Trophoblast cell (in vitro differentiated cells and primary cell): ENCODE measurements around the gene CCR8.

Experiments used
- DNase-seq, 2 donors: peaks; one replicate each; pipeline ENCODE4 v3.0.0-alpha.2; 2016
- H2AFZ ChIP-seq: 2 replicates; pipeline ENCODE4 v1.6.1; 2013; ENCODE audit warnings: low read length, moderate library complexity, mild to moderate bottlenecking; ENCODE audit not compliant: insufficient read depth, poor library complexity
- H2AK5ac ChIP-seq: 2 replicates; pipeline ENCODE4 v1.6.1; 2013; ENCODE audit warnings: mild to moderate bottlenecking, low read length
- H2BK120ac ChIP-seq: 2 replicates; pipeline ENCODE4 v1.6.1; 2013; ENCODE audit warnings: low read length, mild to moderate bottlenecking, moderate library complexity; ENCODE audit not compliant: insufficient read depth, poor library complexity
- H2BK12ac ChIP-seq: 2 replicates; pipeline ENCODE4 v1.6.1; 2013; ENCODE audit warnings: mild to moderate bottlenecking, low read length, moderate library complexity
- H2BK5ac ChIP-seq: 2 replicates; pipeline ENCODE4 v1.6.1; 2013; ENCODE audit warnings: low read length, low read depth, moderate library complexity, mild to moderate bottlenecking; ENCODE audit not compliant: poor library complexity
- H3K14ac ChIP-seq: 2 replicates; pipeline ENCODE4 v1.6.1; 2013; ENCODE audit warnings: mild to moderate bottlenecking, low read length
- H3K18ac ChIP-seq: 2 replicates; pipeline ENCODE4 v1.6.1; 2013; ENCODE audit warnings: mild to moderate bottlenecking, low read length
- H3K23ac ChIP-seq: 2 replicates; pipeline ENCODE4 v1.6.1; 2013; ENCODE audit warnings: low read length
- H3K27ac ChIP-seq: 2 replicates; pipeline ENCODE4 v1.5.1; 2013; ENCODE audit warnings: low read depth, mild to moderate bottlenecking, inconsistent platforms, low read length, moderate library complexity
- H3K27me3 ChIP-seq: 2 replicates; pipeline ENCODE4 v1.6.1; 2013; ENCODE audit warnings: inconsistent platforms, mild to moderate bottlenecking, low read length, moderate library complexity; ENCODE audit not compliant: insufficient read depth
- H3K36me3 ChIP-seq, 2 experiments: 1 replicate in 1 of 2; 2 replicates in 1 of 2; pipeline ENCODE4 v1.6.1; 2013; ENCODE audit warnings: low read length in 2 of 2, mild to moderate bottlenecking in 2 of 2, moderate library complexity in 1 of 2; ENCODE audit not compliant: insufficient read depth in 2 of 2, control insufficient read depth in 1 of 2
- H3K4ac ChIP-seq: 2 replicates; pipeline ENCODE4 v1.6.1; 2013; ENCODE audit warnings: low read depth, mild to moderate bottlenecking, low read length, moderate library complexity
- H3K4me1 ChIP-seq, 2 experiments: 1 replicate in 1 of 2; 2 replicates in 1 of 2; pipeline ENCODE4 v1.6.1; 2013; ENCODE audit warnings: low read length in 2 of 2, mild to moderate bottlenecking in 2 of 2, moderate library complexity in 1 of 2; ENCODE audit not compliant: insufficient read depth in 2 of 2, control insufficient read depth in 1 of 2
- H3K4me2 ChIP-seq: 2 replicates; pipeline ENCODE4 v1.6.1; 2013; ENCODE audit warnings: inconsistent platforms, mild to moderate bottlenecking, low read length, moderate library complexity
- H3K4me3 ChIP-seq: 2 replicates; pipeline ENCODE4 v1.5.1; 2013; ENCODE audit warnings: mild to moderate bottlenecking, low read depth, low read length, inconsistent platforms
- H3K79me1 ChIP-seq: one replicate; pipeline ENCODE4 v1.6.1; 2013; ENCODE audit warnings: low read length
- H3K79me2 ChIP-seq: 2 replicates; pipeline ENCODE4 v1.6.1; 2013; ENCODE audit warnings: low read length, mild to moderate bottlenecking; ENCODE audit not compliant: control insufficient read depth, insufficient read depth, poor library complexity
- H3K9ac ChIP-seq: 2 replicates; pipeline ENCODE4 v1.6.1; 2013; ENCODE audit warnings: mild to moderate bottlenecking, low read length
- H3K9me3 ChIP-seq: 2 replicates; pipeline ENCODE4 v1.6.1; 2013; ENCODE audit warnings: low read depth, mild to moderate bottlenecking, control low read depth, inconsistent platforms, low read length; ENCODE audit not compliant: insufficient read depth
- H4K12ac ChIP-seq: 2 replicates; pipeline ENCODE4 v1.6.1; 2013; ENCODE audit warnings: low read depth, mild to moderate bottlenecking, low read length, moderate library complexity
- H4K8ac ChIP-seq: 2 replicates; pipeline ENCODE4 v1.6.1; 2013; ENCODE audit warnings: low read depth, mild to moderate bottlenecking, low read length, moderate library complexity
- H4K91ac ChIP-seq: one replicate; pipeline ENCODE4 v1.6.1; 2013; ENCODE audit warnings: low read depth, mild to moderate bottlenecking, low read length, moderate library complexity
- WGBS: extraction: QIAGEN DNeasy Blood & Tissue Kit; methylation state at CpG from one replicate; pipeline ENCODE4 v1.1.7; 2013; ENCODE audit warnings: missing lambda C conversion rate; ENCODE audit not compliant: insufficient read length, insufficient coverage; ENCODE audit errors: extremely low coverage; 5-methylcytosine and 5-hydroxymethylcytosine counted together

The CCR8 gene

DNA sequence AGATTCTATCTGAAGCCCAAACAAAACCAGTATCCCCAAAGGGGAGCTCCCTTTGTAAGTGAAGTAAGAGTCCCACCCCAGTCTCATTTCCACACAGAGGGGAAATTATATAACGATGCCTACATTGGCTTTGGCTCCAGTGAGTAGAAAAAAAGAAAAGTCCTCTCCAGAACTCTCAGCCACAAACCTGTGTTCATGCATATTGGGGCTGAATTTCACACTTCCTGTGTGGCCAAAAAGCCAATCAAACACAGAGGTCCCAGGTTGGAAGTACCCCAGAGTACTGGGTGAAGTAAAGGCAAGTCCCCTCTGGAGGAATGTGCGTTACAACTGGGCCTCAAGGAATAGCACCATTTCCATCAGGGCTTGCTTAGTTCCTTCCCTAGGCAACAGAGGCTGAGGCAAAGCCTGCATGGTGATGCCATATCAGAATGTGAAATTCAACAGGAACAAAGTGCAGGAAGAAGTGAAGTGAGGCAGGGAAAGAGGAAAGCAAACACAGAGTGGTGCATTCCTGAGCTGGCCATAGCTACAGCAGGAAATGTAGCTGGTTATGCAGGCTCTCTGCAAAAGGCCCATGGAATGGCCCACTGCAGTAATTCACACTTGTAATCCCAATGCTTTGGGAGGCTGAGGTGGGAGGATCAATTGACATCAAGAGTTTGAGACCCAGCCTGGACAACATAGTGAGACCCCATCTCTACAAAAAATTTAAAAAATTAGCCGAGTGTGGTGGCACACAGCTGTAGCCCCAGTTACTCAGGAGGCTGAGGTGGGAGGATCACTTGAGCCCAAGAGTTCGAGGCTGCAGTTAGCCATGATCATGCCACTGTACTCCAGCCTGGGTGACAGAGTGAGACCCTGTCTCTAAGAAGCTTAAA, 33.1 kb upstream of the CCR8 start:
- Histone ChIP-seq H2BK120ac (no peak overlapping the region), H3K4ac (no peak overlapping the region), H3K36me3 (no peaks in the 10 kb centered on the region), H3K27ac (no peak overlapping the region), H2AK5ac (no peak overlapping the region), H3K4me3 (no peak overlapping the region), H2AFZ (no peak overlapping the region), H3K9me3 (peaks cover 3% of the 10 kb centered on the region), H4K12ac (no peak overlapping the region), H3K4me2 (no peak overlapping the region), H4K91ac (no peak overlapping the region), H3K18ac (no peak overlapping the region), H3K23ac (no peak overlapping the region), H3K4me1 (peaks cover 0 to 5% of the 10 kb centered on the region in 2 experiments), H3K9ac (no peak overlapping the region), H3K14ac (no peak overlapping the region), H2BK5ac (no peak overlapping the region), H3K79me2 (no peaks in the 10 kb centered on the region), H3K27me3 (no peaks in the 10 kb centered on the region), H3K79me1 (no peaks in the 10 kb centered on the region), H4K8ac (no peak overlapping the region), H2BK12ac (no peak overlapping the region)
- DNase-seq, result no peak
- no CpG with 5 or more reads among the region's 4 CpGs for WGBS

- Histone ChIP-seq H3K23ac (no peak overlapping the region), H4K8ac (no peak overlapping the region), H3K27ac (no peak overlapping the region), H2AFZ (no peak overlapping the region), H2BK120ac (no peak overlapping the region), H3K4me1 (peaks cover 0 to 5% of the 10 kb centered on the region in 2 experiments), H2BK12ac (no peak overlapping the region), H3K9me3 (peaks cover 3% of the 10 kb centered on the region), H3K79me2 (no peaks in the 10 kb centered on the region), H3K18ac (no peak overlapping the region), H2AK5ac (no peak overlapping the region), H3K79me1 (no peaks in the 10 kb centered on the region), H3K14ac (no peak overlapping the region), H3K4me3 (no peak overlapping the region), H3K9ac (no peak overlapping the region), H3K27me3 (no peaks in the 10 kb centered on the region), H2BK5ac (no peak overlapping the region), H4K91ac (no peak overlapping the region), H3K4me2 (no peak overlapping the region), H3K36me3 (no peaks in the 10 kb centered on the region), H4K12ac (no peak overlapping the region), H3K4ac (no peak overlapping the region)
- DNase-seq, result no peak
Observed at GRCh38 chr3:39299279-39299678, 30.2 kb upstream of the CCR8 start.

GRCh38 chr3:39302178-39302577, 27.3 kb upstream of the CCR8 start:
- no peak overlapping the region for H3K23ac ChIP-seq
- no peaks in the 10 kb centered on the region for H3K79me2 ChIP-seq
- H3K36me3 ChIP-seq, result no peaks in the 10 kb centered on the region
- no peak overlapping the region for H3K4ac ChIP-seq
- H4K8ac ChIP-seq, result no peak overlapping the region
- peaks cover 3% of the 10 kb centered on the region for H3K9me3 ChIP-seq
- no peak overlapping the region for H2AK5ac ChIP-seq
- no peak overlapping the region for H3K9ac ChIP-seq
- no peak overlapping the region for H2BK120ac ChIP-seq
- H3K18ac ChIP-seq, result no peak overlapping the region
- H3K14ac ChIP-seq, result no peak overlapping the region
- H2BK5ac ChIP-seq, result no peak overlapping the region
- no peak overlapping the region for H2AFZ ChIP-seq
- no peaks in the 10 kb centered on the region for H3K27me3 ChIP-seq
- H3K4me2 ChIP-seq, result no peak overlapping the region
- whole genome bisulfite sequencing, result no CpG with 5 or more reads among the region's 2 CpGs
- no peaks in the 10 kb centered on the region for H3K79me1 ChIP-seq
- no peak overlapping the region for H3K4me3 ChIP-seq
- H4K12ac ChIP-seq, result no peak overlapping the region
- no peak overlapping the region for H4K91ac ChIP-seq
- no peak for DNase-seq
- no peaks in the 10 kb centered on the region for H3K4me1 ChIP-seq
- no peak overlapping the region for H3K27ac ChIP-seq
- H2BK12ac ChIP-seq, result no peak overlapping the region

- Histone ChIP-seq H3K14ac (no peak overlapping the region), H3K4me3 (no peak overlapping the region), H3K4me1 (no peaks in the 10 kb centered on the region), H3K18ac (no peak overlapping the region), H4K12ac (no peak overlapping the region), H3K23ac (no peak overlapping the region), H3K4ac (no peak overlapping the region), H3K9ac (no peak overlapping the region), H3K79me1 (no peaks in the 10 kb centered on the region), H2BK120ac (no peak overlapping the region), H2AK5ac (no peak overlapping the region), H3K27me3 (no peaks in the 10 kb centered on the region), H2AFZ (no peak overlapping the region), H3K27ac (no peak overlapping the region), H2BK12ac (no peak overlapping the region), H3K4me2 (no peak overlapping the region), H2BK5ac (no peak overlapping the region), H3K36me3 (no peaks in the 10 kb centered on the region), H4K8ac (no peak overlapping the region), H3K9me3 (peaks cover 2% of the 10 kb centered on the region), H4K91ac (no peak overlapping the region), H3K79me2 (no peaks in the 10 kb centered on the region)
- no peak for DNase-seq
Observed at GRCh38 chr3:39313289-39313688, 16.2 kb upstream of the CCR8 start.
